T-helper 2 cell (primary cell): ENCODE measurements around the gene CHSY3.
A peak's percentile ranks its signal among the peaks of the same experiment; 100 is the strongest.

Source experiments
- DNase-seq, 5 experiments: peaks; one replicate each; pipeline versions ENCODE4 v3.0.0 to v3.0.0-alpha.2; 2012 to 2022
- total RNA-seq, 2 donors: gene quantifications; one replicate each; lab custom pipeline; 2026; lab: John Stamatoyannopoulos, UW

Gene CHSY3
- total RNA-seq = 0 reads per million in 2 donors

DNA sequence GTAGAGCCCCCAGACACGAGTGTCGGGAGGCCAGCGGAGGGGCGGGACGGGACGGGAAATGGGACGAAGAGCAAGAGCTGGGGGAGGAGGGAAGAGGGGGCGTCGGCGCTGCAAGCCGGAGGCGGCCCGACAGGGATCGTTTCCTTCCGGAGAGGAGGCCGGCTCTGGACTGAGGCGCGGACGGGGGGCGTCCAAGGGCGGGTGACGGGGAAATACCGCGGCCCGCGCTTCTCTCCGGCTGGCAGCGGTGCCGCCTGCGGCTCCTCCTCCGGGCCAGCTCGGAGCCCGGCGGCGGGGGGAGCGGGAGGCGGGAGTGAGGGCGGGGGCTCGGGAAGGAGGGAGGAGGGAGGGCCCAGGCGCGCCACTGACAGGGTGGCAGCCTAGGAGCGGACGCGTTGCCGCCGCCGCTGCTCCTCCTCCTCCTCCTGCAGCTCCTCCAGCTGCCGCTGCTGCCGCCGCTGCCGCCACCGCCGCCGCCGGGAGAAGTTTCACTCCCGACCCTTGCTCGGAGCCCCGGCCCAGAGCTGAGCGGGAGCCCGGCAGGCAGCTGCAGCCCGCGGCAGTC lies at the start of gene CHSY3:
CHSY3 (plus strand) TSS at position 364 of the 565 bp plus-strand sequence.
- DNase-seq = peak in 3 of 5 experiments; percentile 3 to 56 (median 11)

DNA sequence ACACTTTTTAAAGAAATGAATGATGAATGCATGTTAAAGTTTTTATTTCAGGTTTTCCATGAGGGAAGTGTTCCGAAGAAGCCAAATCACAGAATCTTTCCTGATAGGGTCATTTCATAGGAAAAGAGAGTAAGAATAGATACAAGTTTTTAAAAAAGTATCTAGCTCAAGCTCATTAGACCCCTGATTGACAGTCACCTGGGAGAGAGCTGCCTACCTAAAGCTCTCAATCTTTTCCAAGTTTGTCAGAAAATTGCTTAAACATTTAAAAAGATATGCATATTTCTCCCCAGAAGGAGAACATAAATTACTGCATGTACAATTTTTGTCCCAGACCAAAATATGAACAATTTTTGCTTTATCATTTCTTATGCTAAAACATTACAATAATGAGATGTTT lies 47.9 kb upstream of the CHSY3 start:
- no peak for DNase-seq

DNA sequence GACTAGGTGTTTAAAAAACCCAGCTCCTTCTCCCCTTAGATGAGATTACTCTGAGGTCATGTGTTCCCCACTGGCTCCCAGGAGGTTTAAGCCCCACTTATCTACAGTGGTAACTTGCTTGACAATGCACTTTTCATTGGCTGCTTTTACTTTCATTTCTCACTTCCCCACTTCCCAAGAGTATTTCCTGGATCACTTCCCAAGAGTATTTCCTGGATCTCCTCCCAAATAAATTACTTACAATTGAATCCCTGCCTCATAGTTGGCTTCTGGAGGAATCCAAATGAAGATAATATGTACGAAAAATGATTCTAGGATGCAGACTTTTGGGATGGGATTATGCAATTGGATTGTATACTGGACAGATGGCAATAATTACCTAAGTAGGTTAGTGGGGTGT lies 47.1 kb upstream of the CHSY3 start:
- DNase-seq = no peak

DNA sequence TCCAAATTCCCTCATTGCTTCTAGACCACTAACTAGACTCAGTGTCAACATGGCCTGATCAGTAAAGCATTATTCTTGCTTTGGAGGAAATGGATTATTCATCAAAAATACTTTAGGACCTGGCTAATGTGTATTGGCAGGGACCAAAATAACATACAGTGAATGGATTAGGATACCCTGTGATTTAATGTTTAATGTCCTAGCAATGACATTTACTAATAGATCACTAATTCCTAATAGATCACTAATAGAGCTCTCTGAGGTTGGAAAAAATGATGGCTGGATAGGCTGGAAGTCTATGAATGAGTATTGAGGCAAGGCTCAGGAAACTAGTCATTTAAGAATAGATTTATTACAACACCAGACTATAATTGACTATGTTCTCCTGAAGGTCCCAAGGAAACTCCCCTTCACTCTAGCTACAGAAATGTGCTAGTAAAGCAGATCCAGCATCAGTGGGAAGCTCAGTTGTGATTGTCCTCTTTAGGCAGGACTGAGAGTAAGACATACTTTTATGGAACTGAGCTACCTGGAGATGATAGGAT lies 46.1 kb upstream of the CHSY3 start:
- no peak for DNase-seq

DNA sequence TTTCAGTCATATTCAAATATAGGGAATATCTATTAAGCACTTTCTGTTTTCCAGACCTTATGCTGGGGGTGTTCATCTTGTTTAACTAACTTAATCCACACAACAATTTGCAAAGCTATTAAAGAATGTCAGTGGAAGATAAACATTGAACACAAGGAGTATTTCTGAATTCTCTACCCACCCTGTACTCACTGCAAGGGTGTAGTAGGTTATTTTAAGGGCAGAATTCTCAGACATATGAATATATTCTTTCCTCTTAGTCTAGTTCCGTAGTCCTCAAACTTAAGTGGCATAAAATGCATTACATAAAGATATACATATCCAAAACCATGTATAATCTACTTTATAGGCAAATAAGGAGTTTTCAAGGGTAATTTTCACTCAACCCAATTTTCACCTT lies 19.9 kb upstream of the CHSY3 start:
- DNase-seq = no peak

DNA sequence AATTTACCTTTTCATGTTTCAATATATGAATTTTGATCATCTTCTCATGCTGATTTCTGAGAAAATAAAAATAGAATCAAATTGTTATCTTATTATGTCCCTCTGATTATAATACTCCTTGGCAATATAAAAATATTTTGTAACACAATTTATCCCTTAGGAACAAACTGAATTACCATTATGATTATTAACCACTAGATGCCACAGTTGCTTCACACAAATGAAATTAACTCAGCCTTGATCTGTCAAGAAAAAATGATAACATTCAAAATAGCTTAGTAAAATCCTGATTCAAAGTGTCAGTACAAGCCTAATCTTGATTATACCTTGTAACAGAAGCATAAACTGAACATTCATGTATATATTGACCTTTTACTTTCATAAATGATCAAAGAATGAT lies 4.8 kb upstream of the CHSY3 start:
- DNase-seq = no peak

DNA sequence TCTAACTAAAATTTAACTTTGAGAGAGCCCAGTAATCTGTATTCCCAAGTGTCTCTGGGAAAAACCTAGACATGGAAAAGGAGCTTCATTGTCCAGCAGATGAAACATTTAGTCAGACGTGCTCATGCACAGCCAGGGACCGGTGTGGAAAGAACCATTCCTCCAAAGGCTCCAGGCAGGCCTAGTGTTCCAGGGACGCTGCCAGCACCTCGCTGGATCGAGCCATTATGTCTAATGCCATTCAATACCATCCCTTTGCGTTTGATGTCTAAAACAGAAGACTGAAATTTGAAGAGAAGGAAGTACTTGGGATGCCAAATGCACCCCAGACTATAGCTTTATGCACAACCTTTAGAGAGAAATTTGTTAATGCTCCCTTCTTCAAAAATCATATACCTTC lies 1.4 kb upstream of the CHSY3 start:
- no peak for DNase-seq

DNA sequence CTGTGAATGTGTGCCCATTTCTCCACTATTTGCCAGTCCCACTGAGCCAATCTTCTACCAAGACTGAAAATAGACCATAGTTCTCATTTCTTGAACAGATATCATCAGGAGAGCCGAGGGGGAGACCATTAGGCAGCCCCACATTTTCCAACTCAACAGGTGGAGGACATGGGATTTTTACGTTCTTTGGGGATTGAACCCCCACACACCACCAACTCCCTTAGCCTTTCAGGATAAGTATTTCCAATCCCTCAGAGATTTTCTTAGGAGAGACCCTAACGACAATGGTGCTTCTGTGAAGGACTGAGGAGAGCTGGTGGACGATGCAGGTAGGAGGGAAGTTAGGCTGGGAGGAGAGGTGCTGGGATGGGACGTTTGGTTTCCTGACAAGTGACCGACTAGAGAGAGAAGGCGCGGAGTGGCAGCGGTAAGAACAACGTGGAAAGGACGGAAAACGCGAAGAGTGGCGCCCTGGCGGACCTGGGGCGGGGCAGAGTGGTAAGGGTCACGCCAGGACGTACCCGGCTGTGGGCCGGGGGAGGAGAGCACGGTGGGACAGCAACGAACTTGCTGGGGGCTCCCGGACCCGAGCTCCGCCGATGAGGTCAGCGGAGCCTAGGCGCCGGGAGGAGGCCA lies 681 bp upstream of the CHSY3 start:
- peak in 1 of 5 experiments; percentile 0 for DNase-seq

DNA sequence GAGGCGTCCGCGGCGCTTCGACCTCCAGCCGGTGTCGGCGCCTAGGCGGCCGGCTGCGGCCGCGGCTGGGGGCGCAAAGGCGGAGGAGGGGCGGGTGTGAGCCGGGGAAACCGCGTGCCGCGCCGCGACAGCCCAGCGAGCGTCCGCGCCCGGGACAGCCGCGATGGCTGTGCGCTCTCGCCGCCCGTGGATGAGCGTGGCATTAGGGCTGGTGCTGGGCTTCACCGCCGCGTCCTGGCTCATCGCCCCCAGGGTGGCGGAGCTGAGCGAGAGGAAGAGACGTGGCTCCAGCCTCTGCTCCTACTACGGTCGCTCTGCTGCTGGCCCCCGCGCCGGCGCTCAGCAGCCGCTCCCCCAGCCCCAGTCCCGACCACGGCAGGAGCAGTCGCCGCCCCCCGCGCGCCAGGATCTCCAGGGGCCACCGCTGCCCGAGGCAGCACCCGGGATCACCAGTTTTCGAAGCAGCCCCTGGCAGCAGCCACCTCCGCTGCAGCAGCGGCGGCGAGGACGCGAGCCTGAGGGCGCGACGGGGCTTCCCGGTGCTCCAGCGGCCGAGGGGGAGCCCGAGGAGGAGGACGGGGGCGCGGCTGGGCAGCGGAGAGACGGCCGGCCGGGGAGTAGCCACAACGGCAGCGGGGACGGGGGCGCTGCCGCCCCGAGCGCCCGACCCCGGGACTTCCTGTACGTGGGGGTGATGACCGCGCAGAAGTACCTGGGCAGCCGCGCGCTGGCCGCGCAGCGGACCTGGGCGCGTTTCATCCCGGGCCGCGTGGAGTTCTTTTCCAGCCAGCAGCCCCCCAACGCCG lies 605 bp downstream of the CHSY3 start:
- peak in 1 of 5 experiments; percentile 15 for DNase-seq

DNA sequence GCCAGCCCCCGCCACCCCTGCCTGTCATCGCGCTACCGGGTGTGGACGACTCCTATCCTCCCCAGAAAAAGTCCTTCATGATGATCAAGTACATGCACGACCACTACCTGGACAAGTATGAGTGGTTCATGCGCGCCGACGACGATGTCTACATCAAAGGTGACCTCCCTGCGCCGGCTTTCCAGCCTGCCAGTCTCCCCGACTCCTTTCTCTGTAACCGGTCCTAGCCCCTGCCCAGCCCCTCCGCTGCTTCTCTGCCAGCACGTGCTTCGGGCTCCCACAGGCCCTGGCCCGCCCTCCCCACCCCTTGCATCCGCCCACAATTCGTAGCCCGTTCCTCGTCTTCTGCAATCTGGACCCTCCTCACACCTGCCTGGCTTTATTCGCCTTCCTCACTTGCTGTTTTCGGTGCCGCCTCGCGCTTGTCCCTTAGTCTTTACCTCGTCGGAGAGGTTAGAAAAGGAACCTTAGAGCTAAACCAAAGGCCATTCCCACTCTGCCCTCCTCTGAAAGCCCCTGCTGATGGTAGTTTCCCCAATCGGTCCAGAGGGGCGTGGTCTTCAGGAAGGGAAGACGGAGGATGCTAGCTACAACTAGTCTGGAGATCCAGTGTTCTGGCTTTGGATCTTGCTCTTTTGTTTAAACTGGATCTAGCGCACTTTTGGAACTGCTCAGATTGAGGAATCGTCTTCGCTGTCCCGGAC lies 1.4 kb downstream of the CHSY3 start:
- DNase-seq = peak in 1 of 5 experiments; percentile 5

DNA sequence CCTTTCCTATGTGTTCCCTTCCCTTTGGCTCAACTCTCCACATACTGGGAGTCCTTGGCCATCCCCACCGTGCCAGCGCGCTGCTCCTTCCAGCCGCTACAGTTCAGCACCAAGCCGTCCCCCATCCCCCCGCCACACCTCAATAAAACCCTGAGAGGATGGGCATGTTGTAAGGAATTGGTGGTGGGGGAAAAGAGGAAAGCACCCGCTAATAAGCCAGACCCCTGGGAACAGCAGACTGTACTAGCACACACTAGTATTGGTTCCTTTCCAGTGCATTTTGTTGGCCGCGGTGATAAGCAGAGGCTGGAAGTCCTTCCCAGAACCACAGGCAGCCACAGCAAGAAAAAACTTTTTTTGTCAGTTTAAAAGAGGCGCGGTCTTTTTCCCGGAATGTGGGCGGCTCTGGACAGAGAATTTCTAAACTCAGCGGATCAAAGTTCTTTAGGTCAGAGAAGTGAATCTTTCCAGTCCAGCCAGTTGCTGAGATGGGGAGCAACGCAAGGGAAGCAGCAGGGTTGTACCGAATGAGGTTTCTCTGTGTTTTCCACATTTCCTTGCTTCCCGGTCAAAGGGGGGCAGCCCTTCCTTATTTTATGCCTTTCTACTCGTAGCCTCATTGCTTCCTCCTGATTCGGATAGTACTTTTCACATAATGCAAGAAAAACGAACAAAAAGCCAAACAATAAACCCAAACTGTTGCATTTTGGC lies 2.1 kb downstream of the CHSY3 start:
- DNase-seq = no peak

DNA sequence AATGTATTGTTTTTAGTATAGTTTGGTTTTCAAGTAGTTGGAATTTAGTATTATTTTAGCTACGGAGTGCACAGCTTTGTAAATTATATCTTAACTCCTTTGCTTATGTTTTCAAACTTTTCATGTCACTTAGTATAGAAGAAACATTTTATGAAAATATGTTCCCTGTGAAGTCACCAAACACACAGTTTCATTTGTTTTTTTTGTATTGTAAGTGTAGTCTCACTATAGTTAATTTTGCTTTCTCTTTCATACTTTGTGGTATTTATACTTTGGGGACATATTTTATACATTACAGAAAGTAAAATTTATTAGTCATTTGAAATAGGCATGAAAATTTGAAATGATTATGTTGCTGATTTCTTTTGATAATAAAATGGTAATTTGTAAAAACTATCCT lies 5.0 kb downstream of the CHSY3 start:
- no peak for DNase-seq

DNA sequence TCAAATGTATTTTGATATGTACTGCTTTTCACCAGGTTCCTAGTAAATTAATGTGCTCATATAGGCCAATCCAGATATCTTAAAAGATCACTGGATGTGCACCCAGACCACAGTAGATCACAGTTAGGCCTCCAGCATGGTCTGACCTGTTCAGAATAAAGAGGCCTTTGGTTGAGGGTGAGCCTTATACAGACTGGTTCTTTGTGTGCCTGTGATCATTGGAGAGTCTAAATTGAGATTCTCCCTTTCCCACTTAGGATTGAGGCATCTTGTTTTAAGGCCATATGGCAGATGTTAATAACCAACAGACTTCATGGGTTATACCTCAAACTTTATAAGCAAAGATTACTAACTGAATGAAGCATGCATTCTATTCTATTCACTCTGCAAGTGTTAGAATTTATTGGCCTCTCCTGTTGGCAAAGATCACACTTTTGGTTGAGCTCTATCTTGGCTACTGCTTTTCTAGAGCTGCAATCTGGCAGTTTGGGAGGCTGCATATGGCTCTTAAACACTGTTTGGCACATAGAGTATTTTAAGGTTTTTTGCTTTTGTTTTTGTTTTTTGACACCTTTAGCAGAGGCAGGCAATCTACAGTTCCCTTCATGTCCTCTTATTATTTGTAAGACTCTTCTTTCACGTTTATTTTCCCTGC lies 8.5 kb downstream of the CHSY3 start:
- DNase-seq = no peak

DNA sequence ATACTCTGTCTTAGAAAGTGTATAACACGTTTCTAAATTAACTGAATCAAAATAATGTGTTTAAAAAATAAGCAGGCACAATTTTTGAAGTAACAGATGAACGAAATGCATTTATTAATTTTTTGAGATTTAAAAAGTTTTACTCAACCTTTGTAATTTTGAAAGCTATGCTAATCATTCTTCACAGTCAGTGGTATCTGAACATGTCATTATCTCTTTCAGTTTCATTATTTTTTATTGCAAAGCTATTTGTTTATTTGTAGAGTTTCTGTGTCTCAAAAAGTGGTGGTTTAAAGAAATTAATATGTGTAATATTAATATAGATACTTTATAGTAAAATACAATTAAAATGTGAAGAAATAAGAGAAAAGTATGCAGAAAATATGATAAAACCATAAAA lies 11.2 kb downstream of the CHSY3 start:
- no peak for DNase-seq

DNA sequence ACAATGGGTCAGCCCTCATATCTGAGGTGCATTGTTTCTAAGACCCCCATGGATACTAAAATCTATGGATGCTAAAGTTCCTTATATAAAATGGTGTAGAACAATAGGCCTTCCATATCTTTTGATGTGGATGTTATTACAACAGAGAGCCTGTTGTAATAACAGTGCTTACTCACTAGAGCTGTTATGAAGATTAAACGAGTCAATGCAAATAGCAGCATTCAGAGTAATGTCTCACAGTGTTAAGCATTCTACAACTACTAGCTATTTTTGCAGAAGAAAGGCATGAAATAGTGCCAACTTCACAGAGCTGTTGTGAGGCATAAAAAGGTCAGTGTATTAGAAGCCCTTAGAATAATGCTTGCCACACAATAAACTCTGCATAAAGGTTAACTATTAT lies 13.0 kb downstream of the CHSY3 start:
- no peak for DNase-seq

DNA sequence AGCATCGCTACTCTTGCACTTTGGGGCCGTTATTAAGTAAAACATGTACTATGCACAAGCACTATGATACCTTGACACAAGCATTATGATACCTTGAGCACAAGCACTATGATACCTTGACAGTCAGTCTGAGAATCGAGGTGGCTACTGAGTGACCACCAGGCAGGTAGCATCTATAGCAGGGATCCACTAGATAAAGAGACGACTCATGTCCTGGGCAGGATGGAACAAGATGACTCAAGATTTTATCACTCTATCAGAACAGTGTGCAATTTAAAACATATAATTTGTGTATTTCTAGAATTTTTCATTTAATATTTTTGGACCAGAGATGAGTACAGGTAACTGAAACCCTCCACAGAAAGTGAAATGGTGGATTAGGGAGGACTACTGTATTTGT lies 16.9 kb downstream of the CHSY3 start:
- DNase-seq = no peak

DNA sequence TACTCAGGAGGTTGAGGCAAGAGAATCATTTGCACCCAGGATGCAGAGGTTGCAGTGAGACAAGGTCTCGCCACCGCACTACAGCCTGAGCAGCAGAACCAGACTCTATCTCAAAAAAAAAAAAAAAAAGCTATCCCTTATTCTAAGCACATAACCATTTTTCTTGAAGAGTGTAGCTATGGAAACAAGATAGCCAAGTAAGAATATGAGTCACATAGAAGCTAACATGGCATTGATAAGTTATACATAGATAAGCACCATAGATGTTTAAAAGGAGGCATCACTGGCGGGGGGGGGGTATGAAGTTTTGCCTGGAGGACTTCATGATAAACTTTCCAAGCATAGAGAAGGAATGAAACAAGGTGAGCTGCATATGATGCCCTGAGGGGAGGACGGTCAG lies 26.0 kb downstream of the CHSY3 start:
- DNase-seq = no peak

DNA sequence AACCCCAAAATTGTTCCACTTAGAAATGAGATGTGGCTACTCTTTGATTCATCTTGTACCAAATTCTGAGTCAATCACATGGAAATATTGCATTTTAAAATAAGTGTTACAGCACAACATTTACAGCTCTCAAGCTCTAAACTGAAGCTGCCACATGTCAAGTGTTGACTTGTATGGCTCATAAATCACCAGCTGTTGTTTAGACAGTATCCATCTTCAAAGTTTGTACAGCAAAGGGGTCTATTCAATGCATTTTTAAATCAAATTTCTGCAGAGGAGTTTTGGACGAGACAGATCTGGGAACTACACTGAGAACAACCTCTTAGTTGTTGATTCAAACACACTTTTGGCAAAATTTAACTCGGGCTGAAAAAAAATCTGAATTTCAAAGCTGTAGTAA lies 31.4 kb downstream of the CHSY3 start:
- no peak for DNase-seq

DNA sequence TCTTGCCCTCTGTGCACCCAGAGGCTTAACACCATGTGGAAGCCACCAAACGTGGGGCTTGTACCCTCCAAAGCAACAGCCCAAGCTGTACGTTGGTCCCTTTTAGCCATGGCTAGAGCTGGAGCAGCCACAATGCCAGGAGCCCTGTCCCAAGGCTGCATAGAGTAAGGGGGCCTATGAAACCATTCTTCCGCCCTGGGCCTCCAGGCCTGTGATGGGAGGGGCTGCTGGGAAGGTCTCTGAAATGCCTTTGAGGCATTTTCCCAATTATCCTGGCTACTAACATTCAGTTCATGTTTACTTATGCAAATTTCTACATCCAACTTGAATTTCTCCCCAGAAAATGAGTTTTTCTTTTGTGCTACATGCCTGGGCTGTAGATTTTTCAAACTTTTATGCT lies 33.8 kb downstream of the CHSY3 start:
- DNase-seq = no peak

DNA sequence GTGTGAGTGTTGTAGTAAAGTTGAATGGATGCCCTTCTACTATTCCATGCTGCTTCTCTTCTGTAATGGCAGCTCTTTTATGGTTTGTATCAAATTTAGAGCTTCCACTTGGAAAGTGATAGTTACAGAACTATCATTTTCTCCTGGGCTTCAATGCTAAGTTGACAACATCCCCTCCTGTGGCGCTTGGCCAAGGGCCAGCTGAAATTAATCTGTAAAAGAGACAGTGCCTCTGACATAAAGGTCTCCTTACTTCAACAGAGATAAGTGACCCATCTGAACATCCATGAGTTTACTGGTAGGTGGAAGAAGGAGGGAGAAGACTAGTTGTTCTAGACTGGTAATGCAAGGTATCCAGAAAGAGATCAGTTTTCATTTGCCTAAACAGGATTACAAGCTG lies 39.7 kb downstream of the CHSY3 start:
- no peak for DNase-seq

DNA sequence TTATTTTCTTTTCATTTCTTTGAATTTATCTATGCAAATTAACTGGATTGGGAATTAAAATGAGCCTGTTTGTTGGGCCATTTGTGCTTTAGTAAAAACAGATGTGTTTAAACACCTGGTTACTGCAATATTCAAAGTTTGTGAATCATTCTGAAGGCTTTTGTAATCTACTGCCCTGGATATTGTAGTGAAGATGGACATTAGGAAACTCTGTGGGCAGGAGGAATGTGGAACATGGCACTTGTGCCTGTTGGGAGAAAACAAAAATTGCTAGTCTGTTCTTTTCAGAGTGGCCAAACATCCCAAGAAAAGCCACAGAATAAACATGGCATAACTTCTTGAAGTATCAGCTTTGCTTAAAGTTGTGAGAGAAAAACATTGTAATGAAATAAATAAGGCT lies 40.8 kb downstream of the CHSY3 start:
- DNase-seq = no peak

DNA sequence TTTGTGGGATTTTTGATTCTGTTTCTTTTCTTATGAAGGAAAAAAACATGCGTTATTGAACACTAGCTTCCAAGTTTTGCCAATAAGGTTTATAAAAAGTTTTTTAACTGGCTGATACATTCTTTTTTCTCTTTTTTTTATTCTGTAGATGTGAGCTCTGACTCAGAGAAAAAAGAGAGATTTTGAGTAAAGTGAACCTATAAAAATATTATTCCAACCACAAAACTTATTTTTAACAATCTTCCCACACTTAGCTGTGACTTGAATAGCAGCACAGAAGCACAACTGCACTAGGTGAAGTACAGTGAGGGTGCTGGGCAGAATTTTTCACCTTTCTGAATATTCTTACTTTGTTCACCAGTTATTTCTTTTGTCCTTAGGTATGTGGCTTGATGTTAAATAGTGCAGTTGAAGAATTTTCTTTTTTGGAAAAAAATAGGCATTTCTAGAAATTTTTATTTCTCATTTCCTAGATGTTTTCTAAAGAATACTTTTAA lies 41.6 kb downstream of the CHSY3 start:
- no peak for DNase-seq
